Fibroblast of villous mesenchyme (primary cell): ENCODE results near the gene PRRC2A. TPM values are rescaled to one million over a fixed set of nuclear protein-coding genes. Genes with fewer than 3 reads are reported as not detected.

Experiments
- DNase-seq: peaks from one replicate; pipeline ENCODE4 v3.0.0-alpha.2; 2010; ENCODE audit warnings: low read depth
- H3K4me3 ChIP-seq: 2 replicates; pipeline ENCODE4 v1.5.1; 2011; ENCODE audit warnings: low read depth, mild to moderate bottlenecking, low read length
- CTCF ChIP-seq: IDR thresholded peaks from 2 replicates; pipeline ENCODE4 v1.5.1; 2012; ENCODE audit warnings: low read depth, mild to moderate bottlenecking, low read length; ENCODE audit not compliant: insufficient read depth
- total RNA-seq: library from RNA; depleted of rRNA; stranded (reverse); fragments of >200 nt; gene quantifications from 2 replicates; pipeline ENCODE4 v1.2.3, GENCODE V29; 2012

The PRRC2A gene
- total RNA-seq, 1 donor: 84.2 TPM

- H3K4me3 ChIP-seq: peak overlapping the region; percentile 88
- no peak for DNase-seq
- no peak for TF ChIP-seq CTCF
Observed at GRCh38 chr6:31580438-31580740, 40.1 kb upstream of the PRRC2A start.

GRCh38 chr6:31580807-31581433 lies 39.6 kb upstream of the PRRC2A start:
- peak; percentile 97 for TF ChIP-seq CTCF
- peak overlapping the region; percentile 88 for H3K4me3 ChIP-seq
- DNase-seq: peak; percentile 81

GRCh38 chr6:31581434-31582229 lies 38.9 kb upstream of the PRRC2A start:
- no peak for TF ChIP-seq CTCF
- peak overlapping the region; percentile 88 for H3K4me3 ChIP-seq
- DNase-seq: no peak

GRCh38 chr6:31582230-31582643 lies 38.3 kb upstream of the PRRC2A start, which contains the start of gene LTB:
Gene LTB, minus strand, starts transcription at chr6:31582424. Its CDS starts 7 bp downstream, at chr6:31582417.
- no peak for TF ChIP-seq CTCF
- H3K4me3 ChIP-seq: peak within 1 kb of the TSS; percentile 88
- no peak for DNase-seq

- H3K4me3 ChIP-seq: no peak overlapping the region
- DNase-seq: no peak
- peak; percentile 37 for TF ChIP-seq CTCF
Observed at GRCh38 chr6:31585491-31585890, 35.0 kb upstream of the PRRC2A start.

- no peak for DNase-seq
- H3K4me3 ChIP-seq: no peak within 1 kb of the TSS
- no peak for TF ChIP-seq CTCF
Observed at GRCh38 chr6:31586008-31586407, 34.5 kb upstream of the PRRC2A start, which contains the start of gene LST1. Gene LST1, plus strand, starts transcription at chr6:31586277. Its CDS starts 1,023 bp downstream, at chr6:31587300.
